ENCODE measurements around the gene HS6ST1. TPM values are rescaled to one million over a fixed set of nuclear protein-coding genes. Genes with fewer than 3 reads are reported as not detected.

Gene HS6ST1
- total and polyA plus RNA-seq, 2 donors (not counting 3 experiments of a cell fraction or from before 2014, with no cell fraction given), result 12.8 to 19.4 TPM

GRCh38 chr2:128249555-128249954 is 69.1 kb downstream of the HS6ST1 start:
- TF ChIP-seq EZH2 (IDR thresholded peaks at IDR 0.05; ENCODE audit: borderline replicate concordance, low read depth, low read length, severe bottlenecking), result no peak
- TF ChIP-seq FOS (IDR thresholded peaks at IDR 0.05; ENCODE audit: borderline replicate concordance, insufficient read depth, low read length), result no peak
- no peak for TF ChIP-seq POLR2AphosphoS5 (IDR thresholded peaks at IDR 0.05; ENCODE audit: insufficient read depth, low read depth, low read length)
- no peak for TF ChIP-seq CTCF (IDR thresholded peaks at IDR 0.05; ENCODE audit: extremely low read depth in 1 of 2, insufficient read depth in 1 of 2, low read depth in 1 of 2, low read length in 2 of 2)
- no peak for TF ChIP-seq GATA2 (IDR thresholded peaks at IDR 0.05; ENCODE audit: insufficient read depth, insufficient read length, low read depth, low read length)
- no peak overlapping the region for H3K4me3 ChIP-seq (replicated peaks in 1 of 3; ENCODE audit: insufficient read depth in 1 of 3, low read depth in 1 of 3, low read length in 3 of 3)
- H3K27me3 ChIP-seq (ENCODE audit: control insufficient read depth in 2 of 2, insufficient read depth in 2 of 2, low read length in 2 of 2), result peaks cover 0 to 1% of the 10 kb centered on the region in 2 experiments
- H3K9ac ChIP-seq (replicated peaks; ENCODE audit: extremely low read depth, insufficient read depth, low read length), result no peak overlapping the region
- dilution Hi-C loops (cut with MboI; ENCODE audit: extremely low pct_ligation_motif_present, low sequenced_read_pairs) (no loop called here), intact Hi-C loops (cut with micrococcal nuclease) (no loop called here)
- DNase-seq (ENCODE audit: low read depth, low spot score) (no peak), FAIRE-seq (no peak)
- CTCF ChIA-PET, result no interaction called here
- no peaks in the 10 kb centered on the region for H3K9me3 ChIP-seq (replicated peaks; ENCODE audit: control insufficient read depth, insufficient read depth, low read length)
- H3K9me1 ChIP-seq (replicated peaks; ENCODE audit: control insufficient read depth, extremely low read depth, insufficient read depth, low read length), result no peaks in the 10 kb centered on the region
- H2AFZ ChIP-seq (ENCODE audit: low read depth, low read length), result no peak overlapping the region
- no TSS peak for BruUV-seq (replicated peaks)
- H3K4me1 ChIP-seq (ENCODE audit: control insufficient read depth, extremely low read depth, insufficient read depth, low read length), result no peaks in the 10 kb centered on the region
- no peaks in the 10 kb centered on the region for H4K20me1 ChIP-seq (replicated peaks; ENCODE audit: control insufficient read depth, extremely low read depth, insufficient read depth, low read length)
- no peaks in the 10 kb centered on the region for H3K36me3 ChIP-seq (ENCODE audit: control insufficient read depth in 2 of 2, extremely low read depth in 1 of 2, insufficient read depth in 2 of 2, low read length in 2 of 2)
- no peak overlapping the region for H3K27ac ChIP-seq (ENCODE audit: insufficient read depth, low read depth, low read length)
- no peak overlapping the region for H3K4me2 ChIP-seq (ENCODE audit: insufficient read depth, low read length)
- H3K79me2 ChIP-seq (ENCODE audit: control insufficient read depth, insufficient read depth, low read length), result no peaks in the 10 kb centered on the region
- POLR2A ChIA-PET, result no interaction called here

- DNase-seq (ENCODE audit: low read depth, low spot score) (no peak), FAIRE-seq (no peak)
- Histone ChIP-seq H3K9ac (replicated peaks; ENCODE audit: extremely low read depth, insufficient read depth, low read length) (no peak overlapping the region), H3K79me2 (ENCODE audit: control insufficient read depth, insufficient read depth, low read length) (no peaks in the 10 kb centered on the region), H3K9me1 (replicated peaks; ENCODE audit: control insufficient read depth, extremely low read depth, insufficient read depth, low read length) (no peaks in the 10 kb centered on the region), H3K9me3 (replicated peaks; ENCODE audit: control insufficient read depth, insufficient read depth, low read length) (no peaks in the 10 kb centered on the region), H2AFZ (ENCODE audit: low read depth, low read length) (no peak overlapping the region), H3K36me3 (ENCODE audit: control insufficient read depth in 2 of 2, extremely low read depth in 1 of 2, insufficient read depth in 2 of 2, low read length in 2 of 2) (no peaks in the 10 kb centered on the region), H3K4me1 (ENCODE audit: control insufficient read depth, extremely low read depth, insufficient read depth, low read length) (no peaks in the 10 kb centered on the region), H3K4me2 (ENCODE audit: insufficient read depth, low read length) (no peak overlapping the region), H3K4me3 (replicated peaks in 1 of 3; ENCODE audit: insufficient read depth in 1 of 3, low read depth in 1 of 3, low read length in 3 of 3) (no peak overlapping the region), H3K27me3 (ENCODE audit: control insufficient read depth in 2 of 2, insufficient read depth in 2 of 2, low read length in 2 of 2) (peaks cover 2 to 6% of the 10 kb centered on the region in 2 experiments), H3K27ac (ENCODE audit: insufficient read depth, low read depth, low read length) (no peak overlapping the region), H4K20me1 (replicated peaks; ENCODE audit: control insufficient read depth, extremely low read depth, insufficient read depth, low read length) (no peaks in the 10 kb centered on the region)
- BruUV-seq (replicated peaks), result no TSS peak
- intact Hi-C loops (cut with micrococcal nuclease), result no loop called here
- dilution Hi-C loops (cut with MboI; ENCODE audit: extremely low pct_ligation_motif_present, low sequenced_read_pairs), result no loop called here
- TF ChIP-seq EZH2 (IDR thresholded peaks at IDR 0.05; ENCODE audit: borderline replicate concordance, low read depth, low read length, severe bottlenecking), result no peak
- TF ChIP-seq GATA2 (IDR thresholded peaks at IDR 0.05; ENCODE audit: insufficient read depth, insufficient read length, low read depth, low read length), result no peak
- TF ChIP-seq FOS (IDR thresholded peaks at IDR 0.05; ENCODE audit: borderline replicate concordance, insufficient read depth, low read length), result no peak
- TF ChIP-seq MYC (IDR thresholded peaks at IDR 0.05; ENCODE audit: low read depth, low read length), result no peak
- TF ChIP-seq MAX (IDR thresholded peaks at IDR 0.05; ENCODE audit: insufficient read depth, insufficient read length), result no peak
- no peak for TF ChIP-seq POLR2AphosphoS5 (IDR thresholded peaks at IDR 0.05; ENCODE audit: insufficient read depth, low read depth, low read length)
- TF ChIP-seq JUN (IDR thresholded peaks at IDR 0.05; ENCODE audit: borderline replicate concordance, insufficient read depth, insufficient read length, low read depth), result no peak
- no peak for TF ChIP-seq POLR2A (IDR thresholded peaks at IDR 0.05; ENCODE audit: low read depth, low read length)
- TF ChIP-seq CTCF (IDR thresholded peaks at IDR 0.05; ENCODE audit: extremely low read depth in 1 of 2, insufficient read depth in 1 of 2, low read depth in 1 of 2, low read length in 2 of 2), result no peak
- ChIA-PET CTCF (no interaction called here), POLR2A (no interaction called here)
Observed at GRCh38 chr2:128245813-128246212, 72.9 kb downstream of the HS6ST1 start.
